GM04504 (cell line): ENCODE measurements around the gene ATF7.
A peak's percentile ranks its signal among the peaks of the same experiment; 100 is the strongest.
"Not testable (repeated sequence)": the region's sequence is repeated elsewhere in the genome, so short reads cannot be mapped to it uniquely, and the experiment has no call there.

Experiments
- DNase-seq: peaks from one replicate; pipeline ENCODE4 v3.0.0-alpha.2; 2012; ENCODE audit warnings: low read depth

ATF7 gene

GRCh38 chr12:53625946-53626701 lies at the start of gene ATF7:
Gene ATF7, minus strand, starts transcription at chr12:53626382. Its CDS starts 25,382 bp downstream, at chr12:53601000.
- peak; percentile 95 for DNase-seq

- no peak for DNase-seq
Observed at GRCh38 chr12:53674977-53675700, 49.0 kb upstream of the ATF7 start.

- DNase-seq: no peak
Observed at GRCh38 chr12:53670971-53671370, 44.8 kb upstream of the ATF7 start.

- DNase-seq: no peak
Observed at GRCh38 chr12:53670308-53670707, 44.1 kb upstream of the ATF7 start.

GRCh38 chr12:53667080-53667479 lies 40.9 kb upstream of the ATF7 start:
- no peak for DNase-seq

- DNase-seq: no peak
Observed at GRCh38 chr12:53664936-53665335, 38.8 kb upstream of the ATF7 start.

- DNase-seq: no peak
Observed at GRCh38 chr12:53664191-53664590, 38.0 kb upstream of the ATF7 start.

- no peak for DNase-seq
Observed at GRCh38 chr12:53660041-53660440, 33.9 kb upstream of the ATF7 start.

- DNase-seq: no peak
Observed at GRCh38 chr12:53659571-53659981, 33.4 kb upstream of the ATF7 start.

GRCh38 chr12:53659011-53659551 lies 32.9 kb upstream of the ATF7 start:
- no peak for DNase-seq

- no peak for DNase-seq
Observed at GRCh38 chr12:53657041-53657440, 30.9 kb upstream of the ATF7 start.

- DNase-seq: no peak
Observed at GRCh38 chr12:53653595-53653994, 27.4 kb upstream of the ATF7 start.

GRCh38 chr12:53652366-53652765 lies 26.2 kb upstream of the ATF7 start:
- DNase-seq: no peak

GRCh38 chr12:53651737-53652136 lies 25.6 kb upstream of the ATF7 start:
- DNase-seq: no peak

- DNase-seq: not testable (repeated sequence)
Observed at GRCh38 chr12:53646300-53646699, 20.1 kb upstream of the ATF7 start.

GRCh38 chr12:53645165-53645564 lies 19.0 kb upstream of the ATF7 start:
- no peak for DNase-seq

GRCh38 chr12:53644133-53644532 lies 18.0 kb upstream of the ATF7 start:
- DNase-seq: no peak

GRCh38 chr12:53643232-53643979 lies 17.2 kb upstream of the ATF7 start:
- no peak for DNase-seq

GRCh38 chr12:53638057-53638456 lies 11.9 kb upstream of the ATF7 start:
- no peak for DNase-seq

- no peak for DNase-seq
Observed at GRCh38 chr12:53636641-53637040, 10.5 kb upstream of the ATF7 start.

GRCh38 chr12:53635708-53636107 lies 9.5 kb upstream of the ATF7 start:
- DNase-seq: not testable (repeated sequence)

- DNase-seq: no peak
Observed at GRCh38 chr12:53631721-53632120, 5.5 kb upstream of the ATF7 start.

- DNase-seq: no peak
Observed at GRCh38 chr12:53627919-53628318, 1.7 kb upstream of the ATF7 start.
